ENCODE data around the gene MTMR12.
"Not testable (repeated sequence)": the region's sequence is repeated elsewhere in the genome, so short reads cannot be mapped to it uniquely, and the experiment has no call there.

The MTMR12 gene

DNA sequence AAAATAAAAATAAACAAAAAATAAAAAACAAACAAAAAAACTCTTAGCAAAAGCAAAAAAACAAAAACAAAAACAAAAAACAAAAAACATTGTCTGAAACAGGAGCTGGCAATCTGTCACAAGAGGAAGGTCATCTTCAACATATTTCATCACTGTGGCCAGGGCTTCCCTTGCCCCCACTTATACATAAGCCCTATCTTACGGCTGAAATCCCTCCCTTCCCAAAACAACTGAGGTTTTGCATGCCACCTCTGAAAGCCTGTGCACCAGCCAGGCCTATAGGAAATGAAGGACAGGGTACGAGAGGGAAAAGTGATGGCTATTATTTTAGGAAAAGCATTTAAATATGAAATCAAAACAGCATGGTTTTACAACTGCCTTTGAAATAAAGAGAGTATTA lies 10.8 kb downstream of the MTMR12 start:
- H3K27ac Mint-ChIP-seq, result no peak overlapping the region
- no peak for DNase-seq
- CTCF ChIA-PET, result interaction anchor here (1.0 kb wide), 1 partner anchor 28 kb away, joined by 4 read pairs; no protein-coding TSS in a partner anchor
- no peaks in the 10 kb centered on the region for H3K9me3 Mint-ChIP-seq
- H3K4me1 Mint-ChIP-seq, result peaks cover 51% of the 10 kb centered on the region
- H3K4me3 Mint-ChIP-seq, result no peak overlapping the region
- H3K36me3 Mint-ChIP-seq, result peaks cover 19% of the 10 kb centered on the region
- no peaks in the 10 kb centered on the region for H3K27me3 Mint-ChIP-seq

- no peak for DNase-seq
- no peak overlapping the region for H3K27ac Mint-ChIP-seq
- no peak overlapping the region for H3K4me3 Mint-ChIP-seq
- H3K9me3 Mint-ChIP-seq, result no peaks in the 10 kb centered on the region
- peaks cover 24% of the 10 kb centered on the region for H3K36me3 Mint-ChIP-seq
- peaks cover 39% of the 10 kb centered on the region for H3K4me1 Mint-ChIP-seq
- CTCF ChIA-PET, result interaction anchor here (0.8 kb wide), 1 partner anchor 13 kb away, joined by 3 read pairs; no protein-coding TSS in a partner anchor
- H3K27me3 Mint-ChIP-seq, result no peaks in the 10 kb centered on the region
Measured at GRCh38 chr5:32299059-32299677, 13.6 kb downstream of the MTMR12 start.

- CTCF ChIA-PET, result interaction anchor here (0.9 to 1.3 kb wide), 4 partner anchors 9 to 68 kb away, joined by 3 to 5 read pairs (median 4); no protein-coding TSS in a partner anchor
Measured at GRCh38 chr5:32298059-32298415, 14.7 kb downstream of the MTMR12 start.

DNA sequence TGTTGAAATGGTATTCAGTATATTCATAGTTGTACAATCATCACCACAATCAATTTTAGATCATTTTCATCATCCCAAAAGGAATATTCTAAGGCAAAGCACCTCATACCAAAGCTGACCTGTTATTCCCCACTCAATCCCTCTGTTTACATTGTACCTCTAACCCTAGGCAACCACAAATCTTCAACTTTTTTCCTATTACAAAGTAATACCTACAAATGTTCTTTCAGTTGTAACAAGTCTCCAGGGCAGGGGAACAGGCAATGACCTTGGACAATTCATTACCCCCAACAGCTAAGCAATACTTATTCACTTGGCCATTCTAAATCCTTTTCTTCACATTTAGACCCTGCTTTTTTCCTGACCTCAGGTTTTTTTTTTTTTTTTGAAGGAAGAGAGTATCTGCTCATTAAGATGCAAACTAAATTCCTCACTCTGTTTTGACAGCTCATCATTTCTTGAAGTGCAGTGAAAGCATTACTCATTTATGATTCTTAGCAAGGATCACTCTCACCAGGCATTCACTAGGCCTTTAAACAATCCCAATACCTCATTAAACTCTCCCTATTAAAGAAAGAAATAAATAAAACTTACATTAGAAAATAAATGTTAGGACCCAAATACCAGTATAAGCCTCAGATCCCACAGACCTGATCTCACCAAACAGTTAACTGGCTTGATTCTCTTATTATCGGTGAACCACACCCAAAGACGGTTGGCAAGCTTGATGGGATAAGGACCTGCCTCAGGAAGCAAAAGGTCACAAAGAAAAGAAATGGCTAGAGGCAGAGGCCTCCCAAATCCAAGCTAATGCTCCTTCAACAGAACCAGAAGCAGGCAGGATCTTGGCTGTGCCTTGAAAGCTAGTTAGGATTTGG lies 15.3 kb downstream of the MTMR12 start:
- DNase-seq, result no peak
- H3K27ac Mint-ChIP-seq, result no peak overlapping the region
- CTCF ChIA-PET, result interaction anchor here (0.7 to 1.3 kb wide), 5 partner anchors 10 to 120 kb away, joined by 3 to 5 read pairs (median 3); no protein-coding TSS in a partner anchor
- no peak overlapping the region for H3K4me3 Mint-ChIP-seq
- H3K4me1 Mint-ChIP-seq, result peaks cover 26% of the 10 kb centered on the region
- no peaks in the 10 kb centered on the region for H3K9me3 Mint-ChIP-seq
- peaks cover 39% of the 10 kb centered on the region for H3K36me3 Mint-ChIP-seq
- H3K27me3 Mint-ChIP-seq, result no peaks in the 10 kb centered on the region

More at GRCh38 chr5:32298059-32298415, 14.7 kb downstream of the MTMR12 start:
- Mint-ChIP-seq H3K4me1 (peaks cover 28% of the 10 kb centered on the region), H3K9me3 (no peaks in the 10 kb centered on the region), H3K27ac (no peak overlapping the region), H3K36me3 (peaks cover 34% of the 10 kb centered on the region), H3K27me3 (no peaks in the 10 kb centered on the region), H3K4me3 (no peak overlapping the region)
- DNase-seq, result no peak

DNA sequence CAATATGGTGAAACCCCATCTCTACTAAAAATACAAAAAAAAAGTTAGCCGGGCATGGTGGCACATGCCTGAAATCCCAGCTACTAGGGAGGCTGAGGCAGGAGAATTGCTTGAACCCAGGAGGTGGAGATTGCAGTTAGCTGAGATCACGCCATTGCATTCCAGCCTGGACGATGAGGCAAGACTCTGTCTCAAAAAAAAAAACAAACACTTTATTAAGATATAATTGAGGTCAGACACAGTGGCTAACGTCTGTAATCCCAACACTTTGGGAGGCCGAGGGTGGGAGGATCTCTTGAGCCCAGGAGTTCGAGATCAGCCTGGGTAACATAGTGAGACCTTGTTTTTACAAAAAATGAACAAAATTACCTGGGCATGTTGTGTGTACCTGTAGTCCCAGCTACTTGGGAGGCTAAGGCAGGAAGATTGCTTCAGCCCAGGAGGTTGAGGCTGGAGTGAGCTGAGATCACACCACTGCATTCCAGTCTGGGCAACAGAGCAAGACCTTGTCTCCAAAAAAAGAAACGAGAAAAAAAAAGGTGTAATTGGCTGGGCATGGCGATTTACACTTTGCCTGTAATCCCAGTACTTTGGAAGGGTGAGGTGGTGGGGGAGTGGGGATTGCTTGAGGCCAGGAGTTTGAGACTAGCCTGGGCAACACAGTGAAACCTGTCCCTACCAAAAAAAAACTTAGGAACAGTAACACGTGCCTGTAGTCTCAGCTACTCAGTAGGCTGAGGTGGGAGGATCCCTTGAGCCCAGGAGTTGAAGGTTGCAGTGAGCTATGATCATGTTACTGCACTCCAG lies 16.6 kb downstream of the MTMR12 start:
- not testable (repeated sequence) for H3K27me3 Mint-ChIP-seq, H3K9me3 Mint-ChIP-seq, H3K4me3 Mint-ChIP-seq, DNase-seq, H3K27ac Mint-ChIP-seq
- Mint-ChIP-seq H3K36me3 (peaks cover 44% of the 10 kb centered on the region), H3K4me1 (peaks cover 27% of the 10 kb centered on the region)
- CTCF ChIA-PET, result interaction anchor here (0.6 to 1.5 kb wide), 2 partner anchors 34 to 291 kb away, joined by 3 to 4 read pairs; no protein-coding TSS in a partner anchor

- CTCF ChIA-PET, result no interaction called here
- H3K36me3 Mint-ChIP-seq, result peaks cover 37% of the 10 kb centered on the region
- no peak overlapping the region for H3K4me3 Mint-ChIP-seq
- H3K27me3 Mint-ChIP-seq, result no peaks in the 10 kb centered on the region
- no peaks in the 10 kb centered on the region for H3K9me3 Mint-ChIP-seq
- peaks cover 5% of the 10 kb centered on the region for H3K4me1 Mint-ChIP-seq
- no peak overlapping the region for H3K27ac Mint-ChIP-seq
- DNase-seq, result no peak
Measured at GRCh38 chr5:32291591-32291990, 21.1 kb downstream of the MTMR12 start.

- peaks cover 35% of the 10 kb centered on the region for H3K36me3 Mint-ChIP-seq
- H3K4me3 Mint-ChIP-seq, result no peak overlapping the region
- no peaks in the 10 kb centered on the region for H3K9me3 Mint-ChIP-seq
- no peaks in the 10 kb centered on the region for H3K27me3 Mint-ChIP-seq
- CTCF ChIA-PET, result no interaction called here
- peaks cover 5% of the 10 kb centered on the region for H3K4me1 Mint-ChIP-seq
- DNase-seq, result no peak
- H3K27ac Mint-ChIP-seq, result no peak overlapping the region
Measured at GRCh38 chr5:32290922-32291321, 21.8 kb downstream of the MTMR12 start.

DNA sequence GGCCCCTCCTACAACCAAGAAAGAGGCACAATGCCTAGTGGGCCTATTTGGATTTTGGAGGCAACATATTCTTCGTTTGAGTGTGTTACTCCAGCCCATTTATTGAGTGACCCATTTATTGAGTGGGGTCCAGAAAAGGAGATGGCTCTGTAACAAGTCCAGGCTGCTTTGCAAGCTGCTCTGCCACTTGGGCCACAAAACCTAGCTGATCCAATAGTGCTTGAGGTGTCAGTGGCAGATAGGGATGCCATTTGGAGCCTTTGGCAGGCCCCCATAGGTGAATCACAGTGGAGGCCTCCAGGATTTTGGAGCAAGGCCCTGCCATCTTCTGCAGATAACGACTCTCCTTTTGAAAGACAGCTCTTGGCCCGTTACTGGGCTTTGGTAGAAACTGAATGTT lies 22.2 kb downstream of the MTMR12 start:
- H3K36me3 Mint-ChIP-seq, result peaks cover 35% of the 10 kb centered on the region
- CTCF ChIA-PET, H3K27ac Mint-ChIP-seq, H3K9me3 Mint-ChIP-seq, DNase-seq, H3K4me3 Mint-ChIP-seq, H3K4me1 Mint-ChIP-seq, H3K27me3 Mint-ChIP-seq: not testable (repeated sequence)

GRCh38 chr5:32289986-32290385 lies 22.8 kb downstream of the MTMR12 start:
- CTCF ChIA-PET, H3K4me3 Mint-ChIP-seq, H3K27me3 Mint-ChIP-seq, H3K9me3 Mint-ChIP-seq, H3K4me1 Mint-ChIP-seq, DNase-seq, H3K27ac Mint-ChIP-seq: not testable (repeated sequence)
- peaks cover 34% of the 10 kb centered on the region for H3K36me3 Mint-ChIP-seq

GRCh38 chr5:32288135-32288534 lies 24.6 kb downstream of the MTMR12 start:
- peaks cover 17% of the 10 kb centered on the region for H3K36me3 Mint-ChIP-seq
- H3K9me3 Mint-ChIP-seq, H3K4me3 Mint-ChIP-seq, DNase-seq, H3K27me3 Mint-ChIP-seq, H3K4me1 Mint-ChIP-seq, CTCF ChIA-PET, H3K27ac Mint-ChIP-seq: not testable (repeated sequence)

- CTCF ChIA-PET, DNase-seq, H3K4me3 Mint-ChIP-seq, H3K27ac Mint-ChIP-seq, H3K9me3 Mint-ChIP-seq, H3K4me1 Mint-ChIP-seq, H3K27me3 Mint-ChIP-seq: not testable (repeated sequence)
- peaks cover 11% of the 10 kb centered on the region for H3K36me3 Mint-ChIP-seq
Measured at GRCh38 chr5:32287525-32287924, 25.2 kb downstream of the MTMR12 start.

DNA sequence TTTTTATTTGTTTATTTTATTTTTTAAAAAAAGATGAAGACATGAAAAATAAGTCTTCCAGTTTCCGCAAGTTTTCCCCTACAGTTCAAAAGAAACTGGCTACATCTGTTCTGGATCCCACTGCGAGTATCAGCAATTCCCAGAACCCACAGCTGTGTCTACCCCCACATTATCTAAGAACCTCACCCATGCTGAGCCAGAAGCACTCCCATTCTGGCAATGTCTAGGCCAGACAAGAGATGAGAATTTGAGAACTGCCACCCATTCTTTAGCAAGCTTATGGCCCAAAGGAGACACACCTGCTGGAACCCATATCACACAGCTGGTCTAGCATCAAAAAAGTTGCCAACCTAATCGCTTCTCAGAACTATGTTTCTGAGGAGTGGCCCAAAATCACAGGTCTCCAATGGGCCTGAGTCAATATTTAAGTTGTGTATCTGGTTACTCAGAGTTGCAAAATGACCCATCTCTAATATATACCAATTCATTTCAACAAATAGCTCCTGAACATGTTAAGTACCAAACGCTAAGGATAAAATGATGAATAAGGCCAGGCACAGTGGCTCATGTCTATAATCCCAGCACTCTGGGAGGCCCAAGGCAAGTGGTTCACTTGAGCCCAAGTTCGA lies 27.1 kb downstream of the MTMR12 start:
- no peak overlapping the region for H3K4me3 Mint-ChIP-seq
- no peak for DNase-seq
- CTCF ChIA-PET, result interaction anchor here (0.9 kb wide), 1 partner anchor 14 kb away, joined by 3 read pairs; no protein-coding TSS in a partner anchor
- H3K36me3 Mint-ChIP-seq, result peaks cover 10% of the 10 kb centered on the region
- H3K27me3 Mint-ChIP-seq, result no peaks in the 10 kb centered on the region
- no peaks in the 10 kb centered on the region for H3K9me3 Mint-ChIP-seq
- H3K27ac Mint-ChIP-seq, result no peak overlapping the region
- peaks cover 16% of the 10 kb centered on the region for H3K4me1 Mint-ChIP-seq

GRCh38 chr5:32283539-32284377 lies 29.0 kb downstream of the MTMR12 start:
- peaks cover 15% of the 10 kb centered on the region for H3K36me3 Mint-ChIP-seq
- no peak for DNase-seq
- no peak overlapping the region for H3K4me3 Mint-ChIP-seq
- no peaks in the 10 kb centered on the region for H3K27me3 Mint-ChIP-seq
- CTCF ChIA-PET, result interaction anchor here (1.8 kb wide), 1 partner anchor 45 kb away, joined by 8 read pairs; no protein-coding TSS in a partner anchor
- H3K9me3 Mint-ChIP-seq, result no peaks in the 10 kb centered on the region
- H3K4me1 Mint-ChIP-seq, result peaks cover 22% of the 10 kb centered on the region
- no peak overlapping the region for H3K27ac Mint-ChIP-seq

Measured in activated naive CD4-positive, alpha-beta T cell treated with anti-CD3 and anti-CD28 coated beads, Interleukin-2, amount 10 ng/mL, durations not matched to agents 7 days and 5 days (primary cell).